ENCODE measurements around the gene DUOX2.
A peak's percentile ranks its signal among the peaks of the same experiment; 100 is the strongest.
"Not testable (repeated sequence)": the region's sequence is repeated elsewhere in the genome, so short reads cannot be mapped to it uniquely, and the experiment has no call there.

The DUOX2 gene

GRCh38 chr15:45088801-45089711, 24.9 kb downstream of the DUOX2 start:
- TF ChIP-seq CTCF (IDR thresholded peaks at IDR 0.05; ENCODE audit: control insufficient read depth, insufficient read depth, low read depth, low read length, missing control alignments) = no peak
- H3K4me3 ChIP-seq (ENCODE audit: control insufficient read depth, low read depth, low read length) = no peak overlapping the region
- peak; percentile 4 for DNase-seq (ENCODE audit: low read depth)

- no peak for DNase-seq (ENCODE audit: low read depth)
- TF ChIP-seq CTCF (IDR thresholded peaks at IDR 0.05; ENCODE audit: control insufficient read depth, insufficient read depth, low read depth, low read length, missing control alignments) = no peak
- no peak overlapping the region for H3K4me3 ChIP-seq (ENCODE audit: control insufficient read depth, low read depth, low read length)
Observed at GRCh38 chr15:45087513-45087912, 26.5 kb downstream of the DUOX2 start.

- no peak for DNase-seq (ENCODE audit: low read depth)
- no peak for TF ChIP-seq CTCF (IDR thresholded peaks at IDR 0.05; ENCODE audit: control insufficient read depth, insufficient read depth, low read depth, low read length, missing control alignments)
- no peak overlapping the region for H3K4me3 ChIP-seq (ENCODE audit: control insufficient read depth, low read depth, low read length)
Observed at GRCh38 chr15:45084163-45084562, 29.8 kb downstream of the DUOX2 start.

- H3K4me3 ChIP-seq (ENCODE audit: control insufficient read depth, low read depth, low read length) = no peak overlapping the region
- no peak for TF ChIP-seq CTCF (IDR thresholded peaks at IDR 0.05; ENCODE audit: control insufficient read depth, insufficient read depth, low read depth, low read length, missing control alignments)
- DNase-seq (ENCODE audit: low read depth) = no peak
Observed at GRCh38 chr15:45083223-45083622, 30.7 kb downstream of the DUOX2 start.

- not testable (repeated sequence) for DNase-seq (ENCODE audit: low read depth); H3K4me3 ChIP-seq (ENCODE audit: control insufficient read depth, low read depth, low read length)
Observed at GRCh38 chr15:45082412-45082811, 31.6 kb downstream of the DUOX2 start.

GRCh38 chr15:45080593-45080992, 33.4 kb downstream of the DUOX2 start:
- not testable (repeated sequence) for DNase-seq (ENCODE audit: low read depth); H3K4me3 ChIP-seq (ENCODE audit: control insufficient read depth, low read depth, low read length)

GRCh38 chr15:45079628-45080246, 34.2 kb downstream of the DUOX2 start:
- DNase-seq (ENCODE audit: low read depth); H3K4me3 ChIP-seq (ENCODE audit: control insufficient read depth, low read depth, low read length): not testable (repeated sequence)

- H3K4me3 ChIP-seq (ENCODE audit: control insufficient read depth, low read depth, low read length); DNase-seq (ENCODE audit: low read depth): not testable (repeated sequence)
Observed at GRCh38 chr15:45079201-45079600, 34.8 kb downstream of the DUOX2 start.

GRCh38 chr15:45077391-45077790, 36.6 kb downstream of the DUOX2 start:
- not testable (repeated sequence) for DNase-seq (ENCODE audit: low read depth); H3K4me3 ChIP-seq (ENCODE audit: control insufficient read depth, low read depth, low read length)

GRCh38 chr15:45075440-45076320, 38.3 kb downstream of the DUOX2 start:
- not testable (repeated sequence) for DNase-seq (ENCODE audit: low read depth); H3K4me3 ChIP-seq (ENCODE audit: control insufficient read depth, low read depth, low read length)

GRCh38 chr15:45073602-45074001, 40.4 kb downstream of the DUOX2 start:
- H3K4me3 ChIP-seq (ENCODE audit: control insufficient read depth, low read depth, low read length) = not testable (repeated sequence)

GRCh38 chr15:45069942-45070360, 44.0 kb downstream of the DUOX2 start:
- DNase-seq (ENCODE audit: low read depth) = not testable (repeated sequence)

More at GRCh38 chr15:45073602-45074001, 40.4 kb downstream of the DUOX2 start:
- not testable (repeated sequence) for DNase-seq (ENCODE audit: low read depth)

More at GRCh38 chr15:45069942-45070360, 44.0 kb downstream of the DUOX2 start:
- H3K4me3 ChIP-seq (ENCODE audit: control insufficient read depth, low read depth, low read length) = not testable (repeated sequence)

Measured in AG09309 (cell line).